ENCODE data around the gene FOXI3.

DNA sequence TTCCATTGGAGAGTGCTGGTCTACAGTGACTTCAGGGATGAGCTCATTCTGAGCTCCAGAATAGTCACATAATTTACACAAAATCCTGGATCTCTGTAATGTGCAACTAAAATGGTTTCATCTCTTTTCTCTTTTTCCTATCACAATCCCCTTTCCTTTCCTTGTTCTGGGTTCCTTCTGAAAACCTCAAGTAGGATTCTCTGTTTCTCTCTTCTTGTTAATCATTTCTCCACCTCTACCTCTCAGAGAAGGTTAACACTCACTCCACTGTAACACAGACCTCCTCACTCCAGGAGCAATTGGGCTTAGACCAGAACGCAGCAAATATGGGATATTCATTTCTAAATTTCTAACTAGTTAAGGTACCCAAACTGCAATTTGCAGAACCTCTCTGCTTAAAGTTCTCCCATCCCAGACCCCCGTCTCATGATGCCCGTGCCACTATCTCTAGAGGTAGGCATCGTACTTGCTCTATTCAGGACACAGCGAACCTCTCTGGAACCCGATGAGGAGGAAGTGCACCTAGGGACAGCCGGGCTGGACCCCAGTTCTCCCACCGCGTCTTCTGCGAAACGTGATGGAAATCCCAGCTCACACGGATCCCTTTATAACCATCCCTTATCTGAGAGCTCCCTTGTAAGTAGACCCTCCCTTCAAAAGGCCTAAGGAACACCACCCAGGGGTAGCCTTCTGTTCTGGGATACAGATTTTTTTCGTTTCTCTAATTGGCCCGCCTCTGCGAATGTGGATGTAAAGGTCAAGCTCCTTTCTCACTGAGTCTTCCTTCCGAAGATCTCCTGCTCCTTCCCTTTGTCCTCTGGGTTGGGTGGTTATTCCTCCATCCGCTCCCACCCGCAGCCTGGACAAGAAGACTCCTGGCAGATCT is 1.3 kb downstream of the FOXI3 start:
- TF ChIP-seq, protein P1, sequence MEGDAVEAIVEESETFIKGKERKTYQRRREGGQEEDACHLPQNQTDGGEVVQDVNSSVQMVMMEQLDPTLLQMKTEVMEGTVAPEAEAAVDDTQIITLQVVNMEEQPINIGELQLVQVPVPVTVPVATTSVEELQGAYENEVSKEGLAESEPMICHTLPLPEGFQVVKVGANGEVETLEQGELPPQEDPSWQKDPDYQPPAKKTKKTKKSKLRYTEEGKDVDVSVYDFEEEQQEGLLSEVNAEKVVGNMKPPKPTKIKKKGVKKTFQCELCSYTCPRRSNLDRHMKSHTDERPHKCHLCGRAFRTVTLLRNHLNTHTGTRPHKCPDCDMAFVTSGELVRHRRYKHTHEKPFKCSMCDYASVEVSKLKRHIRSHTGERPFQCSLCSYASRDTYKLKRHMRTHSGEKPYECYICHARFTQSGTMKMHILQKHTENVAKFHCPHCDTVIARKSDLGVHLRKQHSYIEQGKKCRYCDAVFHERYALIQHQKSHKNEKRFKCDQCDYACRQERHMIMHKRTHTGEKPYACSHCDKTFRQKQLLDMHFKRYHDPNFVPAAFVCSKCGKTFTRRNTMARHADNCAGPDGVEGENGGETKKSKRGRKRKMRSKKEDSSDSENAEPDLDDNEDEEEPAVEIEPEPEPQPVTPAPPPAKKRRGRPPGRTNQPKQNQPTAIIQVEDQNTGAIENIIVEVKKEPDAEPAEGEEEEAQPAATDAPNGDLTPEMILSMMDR (conservative IDR thresholded peaks at IDR 0.05; ENCODE audit: low read length): no peak
- no peak for TF ChIP-seq EZH2phosphoT487 (IDR thresholded peaks at IDR 0.05; ENCODE audit: borderline replicate concordance)
